NB4 (cell line): Measurements from ENCODE around the gene PCSK5.

ENCODE experiments used
- CTCF ChIP-seq: IDR thresholded peaks from one replicate; pipeline ENCODE4 v1.5.1; 2012; ENCODE audit warnings: low read depth, low read length
- POLR2A ChIP-seq: IDR thresholded peaks from 2 replicates; pipeline ENCODE4 v1.6.1; 2011; ENCODE audit warnings: mild to moderate bottlenecking; ENCODE audit not compliant: insufficient read length; ENCODE audit errors: extremely low read depth

- no peak for TF ChIP-seq CTCF
- TF ChIP-seq POLR2A = no peak
These were observed 271.1 kb downstream of the PCSK5 start for GRCh38 chr9:76161541-76161940.
